Loucy (cell line): Measurements from ENCODE around the gene PRC1.

Experiments used
- CTCF ChIP-seq: fragments of 200-600 bp; sonication (generic); conservative IDR thresholded peaks from 2 replicates; pipeline ENCODE4 v1.5.1; 2014; ENCODE audit warnings: mild to moderate bottlenecking, antibody characterized with exemption, low read length
- EZH2phosphoT487 ChIP-seq: fragments of 200-600 bp; IDR thresholded peaks from 2 replicates; pipeline ENCODE4 v1.6.1; 2018; ENCODE audit warnings: antibody characterized with exemption, mild to moderate bottlenecking, moderate library complexity, borderline replicate concordance

- TF ChIP-seq CTCF = no peak
- no peak for TF ChIP-seq EZH2phosphoT487
Measured at GRCh38 chr15:90949979-90950675, 44.2 kb downstream of the PRC1 start.
